ENCODE measurements around the gene EMILIN2. TPM values are rescaled to one million over a fixed set of nuclear protein-coding genes. Genes with fewer than 3 reads are reported as not detected.
A peak's percentile ranks its signal among the peaks of the same experiment; 100 is the strongest.

The EMILIN2 gene
- total RNA-seq, 1 experiment from 2014 or later = 20.0 TPM

DNA sequence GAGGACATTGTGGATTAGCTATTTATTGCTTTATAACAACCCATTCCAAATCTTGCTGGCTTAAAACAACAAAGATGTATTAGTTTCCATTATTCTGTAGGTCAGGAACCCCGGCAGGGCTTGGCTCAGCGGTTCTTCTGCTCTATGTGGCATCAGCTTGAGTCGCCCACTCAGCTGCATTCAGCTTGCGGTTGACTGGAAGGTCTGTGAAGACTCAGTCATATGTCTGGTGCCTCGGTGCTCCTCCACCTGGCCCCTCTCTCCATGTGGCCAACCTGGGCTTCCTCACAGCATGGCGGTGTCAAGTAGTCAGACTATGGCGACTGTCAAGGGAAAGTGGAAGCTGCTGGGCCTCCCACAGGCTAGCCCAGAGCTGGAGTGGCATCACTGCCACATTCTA lies 48.6 kb downstream of the EMILIN2 start:
- Histone ChIP-seq H2AFZ (ENCODE audit: low read length) (no peak overlapping the region), H3K27me3 (ENCODE audit: insufficient read depth, low read length) (no peaks in the 10 kb centered on the region), H3T11ph (ENCODE audit: low read length) (no peak overlapping the region), H3K79me1 (ENCODE audit: insufficient read depth, low read depth, low read length, poor library complexity, severe bottlenecking) (no peaks in the 10 kb centered on the region), H3K18ac (ENCODE audit: insufficient read length, low read depth, low read length) (no peak overlapping the region), H2AK5ac (ENCODE audit: insufficient read length, low read length) (no peak overlapping the region), H3K79me2 (ENCODE audit: insufficient read depth, low read length) (no peaks in the 10 kb centered on the region), H3K23me2 (ENCODE audit: insufficient read length, low read depth, low read length, poor library complexity, severe bottlenecking) (no peaks in the 10 kb centered on the region), H3K4ac (ENCODE audit: low read depth, low read length) (no peak overlapping the region), H2BK120ac (ENCODE audit: low read depth, low read length, poor library complexity, severe bottlenecking) (no peak overlapping the region), H2BK12ac (ENCODE audit: insufficient read length, low read depth, low read length) (no peak overlapping the region), H3K23ac (ENCODE audit: insufficient read length, low read depth, low read length) (no peak overlapping the region), H3K27ac (ENCODE audit: insufficient read length, low read depth, low read length) (no peak overlapping the region), H4K91ac (ENCODE audit: insufficient read length, low read depth, low read length) (no peak overlapping the region), H4K5ac (ENCODE audit: insufficient read length, low read depth, low read length) (no peak overlapping the region), H2BK5ac (ENCODE audit: insufficient read length, low read length) (no peak overlapping the region), H3K9ac (ENCODE audit: extremely low read depth, insufficient read length, low read length) (no peak overlapping the region), H4K20me1 (ENCODE audit: control insufficient read depth, insufficient read depth, insufficient read length) (no peaks in the 10 kb centered on the region), H4K8ac (replicated peaks; ENCODE audit: insufficient read length, low read depth, low read length) (no peak overlapping the region), H3K4me1 (ENCODE audit: insufficient read depth, low read length) (no peaks in the 10 kb centered on the region), H3K14ac (ENCODE audit: insufficient read depth, low read length) (no peak overlapping the region), H2BK15ac (ENCODE audit: low read depth, low read length) (no peak overlapping the region), H3K9me3 (ENCODE audit: control insufficient read depth, low read depth, low read length) (no peaks in the 10 kb centered on the region), H3K4me2 (ENCODE audit: insufficient read depth, insufficient read length, low read length) (no peak overlapping the region), H3K56ac (ENCODE audit: insufficient read length, low read depth, low read length) (no peak overlapping the region), H2BK20ac (ENCODE audit: low read depth, low read length, poor library complexity, severe bottlenecking) (no peak overlapping the region)
- Mint-ChIP-seq H3K27me3 (ENCODE audit: low read depth) (peaks cover 9% of the 10 kb centered on the region), H3K4me3 (no peak overlapping the region), H3K27ac (no peak overlapping the region; a peak in 2 of 7 replicates), H3K4me1 (peaks cover 23 to 35% of the 10 kb centered on the region in 2 experiments), H3K9me3 (peaks cover 3 to 9% of the 10 kb centered on the region in 2 experiments; a peak in 3 of 5 replicates), H3K36me3 (ENCODE audit: insufficient read depth in 1 of 3, low read depth in 3 of 3) (peaks cover 4 to 12% (median 4%) of the 10 kb centered on the region in 3 experiments; a peak in 4 of 7 replicates)
- TF ChIP-seq, protein P1, sequence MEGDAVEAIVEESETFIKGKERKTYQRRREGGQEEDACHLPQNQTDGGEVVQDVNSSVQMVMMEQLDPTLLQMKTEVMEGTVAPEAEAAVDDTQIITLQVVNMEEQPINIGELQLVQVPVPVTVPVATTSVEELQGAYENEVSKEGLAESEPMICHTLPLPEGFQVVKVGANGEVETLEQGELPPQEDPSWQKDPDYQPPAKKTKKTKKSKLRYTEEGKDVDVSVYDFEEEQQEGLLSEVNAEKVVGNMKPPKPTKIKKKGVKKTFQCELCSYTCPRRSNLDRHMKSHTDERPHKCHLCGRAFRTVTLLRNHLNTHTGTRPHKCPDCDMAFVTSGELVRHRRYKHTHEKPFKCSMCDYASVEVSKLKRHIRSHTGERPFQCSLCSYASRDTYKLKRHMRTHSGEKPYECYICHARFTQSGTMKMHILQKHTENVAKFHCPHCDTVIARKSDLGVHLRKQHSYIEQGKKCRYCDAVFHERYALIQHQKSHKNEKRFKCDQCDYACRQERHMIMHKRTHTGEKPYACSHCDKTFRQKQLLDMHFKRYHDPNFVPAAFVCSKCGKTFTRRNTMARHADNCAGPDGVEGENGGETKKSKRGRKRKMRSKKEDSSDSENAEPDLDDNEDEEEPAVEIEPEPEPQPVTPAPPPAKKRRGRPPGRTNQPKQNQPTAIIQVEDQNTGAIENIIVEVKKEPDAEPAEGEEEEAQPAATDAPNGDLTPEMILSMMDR (conservative IDR thresholded peaks at IDR 0.05) = no peak
- peak; percentile 10 for DNase-seq
- no CpG with 5 or more reads among the region's 7 CpGs for WGBS (ENCODE audit: extremely low coverage, insufficient read length, low lambda C conversion rate)
